Brain microvascular endothelial cell (primary cell): ENCODE data around the gene IRF2BP1.
A peak's percentile ranks its signal among the peaks of the same experiment; 100 is the strongest.

ENCODE experiments used
- DNase-seq: peaks from one replicate; pipeline ENCODE4 v3.0.0-alpha.2; 2020
- H3K27ac ChIP-seq: fragments of 250-450 bp; sonication (Bioruptor Pico); 2 replicates; pipeline ENCODE4 v1.5.1; 2020; ENCODE audit warnings: mild to moderate bottlenecking, moderate library complexity
- H3K27me3 ChIP-seq: fragments of 250-450 bp; sonication (Bioruptor Pico); replicated peaks from 2 replicates; pipeline ENCODE4 v1.5.1; 2020; ENCODE audit warnings: mild to moderate bottlenecking
- H3K36me3 ChIP-seq: fragments of 250-450 bp; sonication (Bioruptor Pico); replicated peaks from 2 replicates; pipeline ENCODE4 v1.5.1; 2020; ENCODE audit warnings: mild to moderate bottlenecking
- H3K4me3 ChIP-seq: 2 replicates; pipeline ENCODE4 v1.5.1; 2011; ENCODE audit warnings: low read depth, mild to moderate bottlenecking, control low read depth, low read length, moderate library complexity
- in situ Hi-C: cut with HindIII; loops from 2 replicates; pipeline ENCODE4 v1.10.0; 2017; ENCODE audit warnings: low sequenced_read_pairs, low pct_ligation_motif_present
- TF ChIP-seq, protein P1 (sequence below): IDR thresholded peaks from 2 replicates; pipeline ENCODE4 v1.5.1; 2011; ENCODE audit warnings: low read depth, mild to moderate bottlenecking, moderate library complexity, low read length, control low read depth, inconsistent platforms; ENCODE audit errors: missing control alignments

The IRF2BP1 gene

DNA sequence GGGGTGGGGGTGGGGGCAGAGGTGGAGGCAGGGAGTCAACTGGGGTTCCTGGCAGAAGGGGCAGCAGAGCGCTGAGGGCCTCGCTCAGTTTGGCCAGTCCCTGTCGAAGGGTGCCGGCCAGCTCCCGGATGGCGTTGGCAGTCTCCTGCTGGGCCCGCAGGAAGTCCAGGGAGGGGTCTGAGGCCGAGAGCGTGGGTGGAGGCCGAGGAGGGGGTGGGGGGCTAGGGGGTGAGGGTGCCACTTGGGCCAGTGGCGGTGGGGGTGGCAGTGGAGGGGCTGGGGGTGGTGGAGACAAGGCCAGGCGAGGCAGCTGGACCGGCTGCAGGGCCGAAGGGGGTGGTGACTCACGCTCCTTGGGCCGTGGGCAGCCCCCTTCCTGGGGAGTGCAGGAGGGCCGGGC lies 4.9 kb upstream of the IRF2BP1 start:
- Histone ChIP-seq H3K4me3 (no peak overlapping the region), H3K36me3 (no peaks in the 10 kb centered on the region), H3K27ac (no peak overlapping the region), H3K27me3 (no peaks in the 10 kb centered on the region)
- DNase-seq, result no peak
- TF ChIP-seq, protein P1, sequence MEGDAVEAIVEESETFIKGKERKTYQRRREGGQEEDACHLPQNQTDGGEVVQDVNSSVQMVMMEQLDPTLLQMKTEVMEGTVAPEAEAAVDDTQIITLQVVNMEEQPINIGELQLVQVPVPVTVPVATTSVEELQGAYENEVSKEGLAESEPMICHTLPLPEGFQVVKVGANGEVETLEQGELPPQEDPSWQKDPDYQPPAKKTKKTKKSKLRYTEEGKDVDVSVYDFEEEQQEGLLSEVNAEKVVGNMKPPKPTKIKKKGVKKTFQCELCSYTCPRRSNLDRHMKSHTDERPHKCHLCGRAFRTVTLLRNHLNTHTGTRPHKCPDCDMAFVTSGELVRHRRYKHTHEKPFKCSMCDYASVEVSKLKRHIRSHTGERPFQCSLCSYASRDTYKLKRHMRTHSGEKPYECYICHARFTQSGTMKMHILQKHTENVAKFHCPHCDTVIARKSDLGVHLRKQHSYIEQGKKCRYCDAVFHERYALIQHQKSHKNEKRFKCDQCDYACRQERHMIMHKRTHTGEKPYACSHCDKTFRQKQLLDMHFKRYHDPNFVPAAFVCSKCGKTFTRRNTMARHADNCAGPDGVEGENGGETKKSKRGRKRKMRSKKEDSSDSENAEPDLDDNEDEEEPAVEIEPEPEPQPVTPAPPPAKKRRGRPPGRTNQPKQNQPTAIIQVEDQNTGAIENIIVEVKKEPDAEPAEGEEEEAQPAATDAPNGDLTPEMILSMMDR, result no peak
- in situ Hi-C loops, result no loop called here

DNA sequence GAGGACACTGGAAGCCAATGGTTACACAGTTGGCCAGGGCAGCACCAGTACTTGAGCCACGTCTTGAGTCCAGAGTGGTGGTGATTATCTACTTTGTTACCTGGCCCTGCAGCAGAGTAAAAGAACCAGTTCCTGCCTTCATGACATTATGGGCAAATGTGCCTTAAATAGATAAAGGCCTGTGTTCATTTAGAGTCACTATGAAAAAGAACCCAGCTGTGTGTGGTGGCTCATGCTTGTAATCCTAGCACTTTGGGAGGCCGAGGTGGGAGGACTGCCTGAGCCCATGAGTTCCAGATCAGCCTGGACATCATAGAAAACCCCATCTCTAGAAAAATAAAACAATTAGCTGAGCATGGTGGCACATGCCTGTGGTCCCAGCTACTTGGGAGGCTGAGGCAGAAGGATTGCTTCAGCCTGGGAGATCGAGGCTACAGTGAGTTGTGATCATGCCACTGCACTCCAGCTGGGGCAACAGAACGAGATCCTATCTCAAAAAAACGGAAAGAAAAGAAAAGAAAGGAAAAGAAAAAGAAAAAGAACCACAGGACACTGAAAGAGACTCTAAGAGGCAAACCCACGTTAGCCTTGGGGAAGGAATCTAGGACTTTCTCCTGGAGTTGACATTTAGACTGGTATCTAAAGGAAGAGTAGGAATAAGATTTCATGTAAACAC lies 3.4 kb upstream of the IRF2BP1 start:
- Histone ChIP-seq H3K27ac (no peak overlapping the region), H3K36me3 (no peaks in the 10 kb centered on the region), H3K4me3 (no peak overlapping the region), H3K27me3 (no peaks in the 10 kb centered on the region)
- no peak for DNase-seq
- TF ChIP-seq, protein P1, result no peak
- in situ Hi-C loops, result no loop called here

DNA sequence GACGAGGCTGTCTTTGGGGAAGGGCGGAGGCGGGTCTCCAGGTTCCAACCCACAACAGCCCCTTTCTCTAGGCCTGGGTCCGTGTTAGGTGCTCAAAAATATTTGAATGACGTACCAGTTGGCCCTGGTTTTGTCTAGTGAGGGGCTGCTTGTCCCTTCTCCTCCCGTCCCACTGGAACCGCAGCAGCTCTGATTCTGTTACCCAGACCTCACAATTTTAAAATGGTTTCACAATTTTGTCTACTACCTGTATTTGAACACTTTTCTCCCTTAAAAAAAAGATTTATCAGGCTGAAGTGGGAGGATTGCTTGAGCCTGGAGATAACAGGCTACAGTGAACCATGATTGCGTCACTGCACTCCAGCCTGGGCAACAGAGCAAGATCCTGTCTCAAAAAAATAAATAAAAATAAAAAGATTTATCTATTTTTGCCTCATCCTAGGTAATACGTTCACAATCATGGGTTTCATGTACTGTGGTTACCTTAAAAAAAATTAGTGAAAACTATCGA lies 1.3 kb upstream of the IRF2BP1 start:
- peak overlapping the region; percentile 69 for H3K4me3 ChIP-seq
- in situ Hi-C loops, result no loop called here
- TF ChIP-seq, protein P1, result no peak

DNA sequence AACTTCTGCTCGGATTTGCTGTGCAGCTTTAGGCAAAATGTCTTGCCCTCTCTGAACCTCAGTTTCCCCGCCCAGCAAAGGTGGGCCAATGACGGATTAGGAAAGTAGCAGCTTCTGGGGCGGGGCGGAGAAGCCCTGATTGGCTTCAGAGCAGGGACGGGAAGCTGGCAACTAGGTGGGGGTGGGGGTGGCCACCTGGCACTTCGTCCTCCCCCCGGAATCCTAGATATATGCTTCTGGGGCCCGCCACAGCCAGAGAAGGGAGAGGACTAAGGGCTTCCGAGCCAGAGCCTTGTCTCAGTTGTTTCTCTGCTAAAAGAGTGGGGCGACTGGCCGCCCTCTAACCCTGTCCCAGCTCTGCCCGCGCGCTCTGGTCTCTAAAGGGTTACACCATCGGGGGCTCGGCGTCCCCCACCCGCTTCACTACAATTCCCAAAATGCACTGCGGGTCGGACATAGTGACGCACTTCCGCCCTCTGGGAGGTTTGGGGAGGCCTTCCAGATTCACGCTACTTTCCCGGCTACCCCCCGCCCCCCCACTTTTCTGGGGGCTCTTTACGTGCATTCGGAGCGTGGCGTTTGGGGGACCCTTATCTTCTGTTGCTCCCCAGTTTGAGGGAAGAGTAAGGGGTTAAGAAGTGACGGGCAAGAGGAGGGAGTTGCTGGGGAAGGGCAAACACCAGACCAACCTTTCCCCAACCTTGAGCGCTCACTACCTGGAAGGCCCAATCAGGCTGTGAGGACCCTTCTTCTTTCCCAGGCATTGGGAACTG lies 672 bp upstream of the IRF2BP1 start:
- in situ Hi-C loops, result no loop called here

More for the DNA sequence above, 1.3 kb upstream of the IRF2BP1 start:
- Histone ChIP-seq H3K36me3 (no peaks in the 10 kb centered on the region), H3K27me3 (no peaks in the 10 kb centered on the region), H3K27ac (peak overlapping the region; percentile 81)
- no peak for DNase-seq

DNA sequence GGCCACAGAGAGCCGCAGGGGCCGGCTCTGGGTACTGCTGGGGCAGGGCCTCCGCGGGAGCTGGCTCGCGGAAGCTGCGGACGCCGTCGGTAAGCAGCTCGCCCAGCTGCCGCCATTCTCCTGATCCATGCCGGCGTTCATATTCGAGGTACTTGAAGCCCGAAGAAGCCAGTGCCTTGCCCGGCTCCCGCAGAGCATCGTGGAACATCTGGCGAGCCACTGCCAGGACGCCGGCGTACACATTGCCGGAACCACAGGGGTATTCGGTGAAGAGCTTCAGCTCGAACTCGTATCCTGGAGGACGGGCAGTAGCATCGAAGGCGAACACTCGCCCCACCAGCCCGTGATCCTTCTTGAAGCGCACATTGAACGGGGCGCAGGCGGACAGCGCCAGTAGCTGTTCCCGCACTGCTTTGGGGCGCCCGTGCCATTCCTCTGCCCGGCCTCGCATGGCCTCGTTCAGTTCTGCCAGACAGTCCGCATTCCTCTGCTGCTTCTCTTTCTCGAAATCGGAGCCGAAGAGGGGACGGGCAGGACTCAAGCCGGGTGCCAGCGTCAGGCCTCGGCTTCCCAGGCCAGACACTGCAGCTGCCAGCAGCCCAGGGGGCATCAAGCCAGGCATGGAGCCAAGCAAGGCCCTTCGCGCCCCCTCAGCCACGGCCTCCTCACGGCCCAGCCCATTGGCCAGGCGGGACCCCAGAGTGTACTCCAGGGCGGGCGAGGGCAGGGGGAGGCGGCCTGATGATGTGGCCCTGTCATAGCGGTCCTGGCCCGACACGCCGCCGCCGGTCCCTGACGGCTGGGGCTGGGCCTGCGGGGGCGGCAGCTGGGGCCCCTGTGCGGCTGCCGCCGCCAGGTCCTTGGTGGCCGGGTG lies 1.0 kb downstream of the IRF2BP1 start:
- peak overlapping the region; percentile 69 for H3K4me3 ChIP-seq
- in situ Hi-C loops, result no loop called here
- peak overlapping the region; percentile 81 for H3K27ac ChIP-seq
- DNase-seq, result no peak
- TF ChIP-seq, protein P1, result no peak
- H3K27me3 ChIP-seq, result no peaks in the 10 kb centered on the region
- H3K36me3 ChIP-seq, result no peaks in the 10 kb centered on the region

More for the DNA sequence above, 672 bp upstream of the IRF2BP1 start:
- Histone ChIP-seq H3K4me3 (peak overlapping the region; percentile 69), H3K36me3 (no peaks in the 10 kb centered on the region), H3K27ac (peak overlapping the region; percentile 81), H3K27me3 (no peaks in the 10 kb centered on the region)
- TF ChIP-seq, protein P1, result no peak
- DNase-seq, result peak; percentile 93
